ENCODE measurements around the gene MAPK8.

The MAPK8 gene

DNA sequence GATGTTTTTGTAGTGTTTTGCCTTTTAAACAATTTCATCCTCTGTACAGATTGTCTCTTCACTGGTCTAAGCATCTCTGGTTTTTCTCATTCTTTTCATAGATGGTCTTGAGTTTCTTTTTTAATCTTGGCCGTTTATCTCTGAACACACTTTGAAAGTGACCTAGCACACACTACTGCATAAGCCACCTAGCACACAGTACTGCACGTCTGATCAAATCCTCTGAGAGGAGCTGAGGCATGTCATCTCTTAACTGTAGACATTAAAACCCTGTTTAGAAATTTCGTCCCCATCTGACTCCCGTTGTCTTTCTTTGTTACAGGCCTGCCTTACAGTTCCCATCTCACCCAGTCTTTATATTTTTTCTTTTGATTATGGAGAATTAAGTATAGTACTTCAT lies 100.2 kb downstream of the MAPK8 start:
- H3K4me3 ChIP-seq (ENCODE audit: low read depth, low read length): no peak overlapping the region
- TF ChIP-seq ZNF747 (tag by site-specific recombination; IDR thresholded peaks at IDR 0.05): no peak
- CTCF ChIA-PET: interaction anchor here (0.7 to 1.0 kb wide), 2 partner anchors 250 to 1001 kb away, joined by 3 read pairs; no protein-coding TSS in a partner anchor
- no peak overlapping the region for H3K27ac ChIP-seq (ENCODE audit: extremely low read depth, low read depth, low read length)
- POLR2A ChIA-PET: no interaction called here
- no peaks in the 10 kb centered on the region for H3K4me1 ChIP-seq (ENCODE audit: control insufficient read depth, insufficient read depth, low read length)
- no peaks in the 10 kb centered on the region for H3K9me3 ChIP-seq (ENCODE audit: control insufficient read depth, insufficient read depth, low read depth, low read length)
- peaks cover 0 to 10% of the 10 kb centered on the region in 2 experiments; a peak in 1 of 3 replicates for H3K36me3 ChIP-seq (ENCODE audit: control insufficient read depth in 2 of 2, insufficient read depth in 1 of 2, low read length in 2 of 2)

- ChIA-PET CTCF (interaction anchor here (0.6 to 1.8 kb wide), 2 partner anchors 9 to 246 kb away, joined by 4 to 6 read pairs; no protein-coding TSS in a partner anchor), POLR2A (no interaction called here)
- no peaks in the 10 kb centered on the region for H3K9me3 ChIP-seq (ENCODE audit: control insufficient read depth, insufficient read depth, low read depth, low read length)
- H3K4me1 ChIP-seq (ENCODE audit: control insufficient read depth, insufficient read depth, low read length): no peaks in the 10 kb centered on the region
- peaks cover 0 to 14% of the 10 kb centered on the region in 2 experiments; a peak in 1 of 3 replicates for H3K36me3 ChIP-seq (ENCODE audit: control insufficient read depth in 2 of 2, insufficient read depth in 1 of 2, low read length in 2 of 2)
- TF ChIP-seq, protein P1, sequence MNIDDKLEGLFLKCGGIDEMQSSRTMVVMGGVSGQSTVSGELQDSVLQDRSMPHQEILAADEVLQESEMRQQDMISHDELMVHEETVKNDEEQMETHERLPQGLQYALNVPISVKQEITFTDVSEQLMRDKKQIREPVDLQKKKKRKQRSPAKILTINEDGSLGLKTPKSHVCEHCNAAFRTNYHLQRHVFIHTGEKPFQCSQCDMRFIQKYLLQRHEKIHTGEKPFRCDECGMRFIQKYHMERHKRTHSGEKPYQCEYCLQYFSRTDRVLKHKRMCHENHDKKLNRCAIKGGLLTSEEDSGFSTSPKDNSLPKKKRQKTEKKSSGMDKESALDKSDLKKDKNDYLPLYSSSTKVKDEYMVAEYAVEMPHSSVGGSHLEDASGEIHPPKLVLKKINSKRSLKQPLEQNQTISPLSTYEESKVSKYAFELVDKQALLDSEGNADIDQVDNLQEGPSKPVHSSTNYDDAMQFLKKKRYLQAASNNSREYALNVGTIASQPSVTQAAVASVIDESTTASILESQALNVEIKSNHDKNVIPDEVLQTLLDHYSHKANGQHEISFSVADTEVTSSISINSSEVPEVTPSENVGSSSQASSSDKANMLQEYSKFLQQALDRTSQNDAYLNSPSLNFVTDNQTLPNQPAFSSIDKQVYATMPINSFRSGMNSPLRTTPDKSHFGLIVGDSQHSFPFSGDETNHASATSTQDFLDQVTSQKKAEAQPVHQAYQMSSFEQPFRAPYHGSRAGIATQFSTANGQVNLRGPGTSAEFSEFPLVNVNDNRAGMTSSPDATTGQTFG (tag by site-specific recombination; IDR thresholded peaks at IDR 0.05; ENCODE audit: borderline replicate concordance): no peak
- TF ChIP-seq ZNF544 (tag by site-specific recombination; IDR thresholded peaks at IDR 0.05): no peak
- TF ChIP-seq ZNF610 (tag by site-specific recombination; IDR thresholded peaks at IDR 0.05; ENCODE audit: borderline replicate concordance): no peak
- TF ChIP-seq ZNF664 (tag by site-specific recombination; IDR thresholded peaks at IDR 0.05): no peak
- no peak for TF ChIP-seq ZNF114 (tag by site-specific recombination; IDR thresholded peaks at IDR 0.05)
- no peak for TF ChIP-seq FEZF1 (tag by site-specific recombination; IDR thresholded peaks at IDR 0.05)
- TF ChIP-seq ZFP3 (tag by site-specific recombination; IDR thresholded peaks at IDR 0.05; ENCODE audit: low read depth): no peak
- TF ChIP-seq HOXC10 (CRISPR knock-in tag; IDR thresholded peaks at IDR 0.05): no peak
- no peak for TF ChIP-seq ZNF184 (tag by site-specific recombination; IDR thresholded peaks at IDR 0.05)
- no peak for TF ChIP-seq ZSCAN5A (tag by site-specific recombination; IDR thresholded peaks at IDR 0.05)
- no peak for TF ChIP-seq MZF1 (tag by site-specific recombination; IDR thresholded peaks at IDR 0.05; ENCODE audit: borderline replicate concordance)
- TF ChIP-seq ZNF175 (tag by site-specific recombination; IDR thresholded peaks at IDR 0.05): no peak
- TF ChIP-seq, protein P2, sequence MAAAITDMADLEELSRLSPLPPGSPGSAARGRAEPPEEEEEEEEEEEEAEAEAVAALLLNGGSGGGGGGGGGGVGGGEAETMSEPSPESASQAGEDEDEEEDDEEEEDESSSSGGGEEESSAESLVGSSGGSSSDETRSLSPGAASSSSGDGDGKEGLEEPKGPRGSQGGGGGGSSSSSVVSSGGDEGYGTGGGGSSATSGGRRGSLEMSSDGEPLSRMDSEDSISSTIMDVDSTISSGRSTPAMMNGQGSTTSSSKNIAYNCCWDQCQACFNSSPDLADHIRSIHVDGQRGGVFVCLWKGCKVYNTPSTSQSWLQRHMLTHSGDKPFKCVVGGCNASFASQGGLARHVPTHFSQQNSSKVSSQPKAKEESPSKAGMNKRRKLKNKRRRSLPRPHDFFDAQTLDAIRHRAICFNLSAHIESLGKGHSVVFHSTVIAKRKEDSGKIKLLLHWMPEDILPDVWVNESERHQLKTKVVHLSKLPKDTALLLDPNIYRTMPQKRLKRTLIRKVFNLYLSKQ (tag by site-specific recombination; IDR thresholded peaks at IDR 0.05; ENCODE audit: borderline replicate concordance): no peak
- no peak overlapping the region for H3K27ac ChIP-seq (ENCODE audit: extremely low read depth, low read depth, low read length)
- H3K4me3 ChIP-seq (ENCODE audit: low read depth, low read length): no peak overlapping the region
Measured at GRCh38 chr10:48410503-48410902, 104.0 kb downstream of the MAPK8 start.

DNA sequence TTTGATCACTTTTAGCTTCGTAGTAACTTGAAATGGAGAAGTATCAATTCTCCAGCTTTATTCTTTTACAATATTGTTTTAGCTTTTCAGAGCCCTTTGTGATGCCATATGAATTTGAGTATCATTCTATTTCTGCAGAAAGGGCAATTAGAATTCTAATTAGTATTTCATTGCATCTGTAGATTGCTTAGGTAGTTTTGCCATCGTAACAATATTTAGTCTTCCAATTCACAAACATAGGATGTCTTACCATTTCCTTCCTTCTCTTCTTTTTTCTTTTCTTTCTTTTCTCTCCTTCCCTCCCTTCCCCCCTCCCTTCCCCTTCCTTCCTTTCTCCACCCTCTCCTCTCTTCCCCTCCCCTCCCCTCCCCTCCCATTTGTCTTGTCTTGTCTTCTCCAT lies 105.0 kb downstream of the MAPK8 start:
- Histone ChIP-seq H3K27ac (ENCODE audit: extremely low read depth, low read depth, low read length) (no peak overlapping the region), H3K4me3 (ENCODE audit: low read depth, low read length) (no peak overlapping the region), H3K36me3 (ENCODE audit: control insufficient read depth in 2 of 2, insufficient read depth in 1 of 2, low read length in 2 of 2) (peaks cover 0 to 14% of the 10 kb centered on the region in 2 experiments; a peak in 1 of 3 replicates), H3K9me3 (ENCODE audit: control insufficient read depth, insufficient read depth, low read depth, low read length) (no peaks in the 10 kb centered on the region), H3K4me1 (ENCODE audit: control insufficient read depth, insufficient read depth, low read length) (no peaks in the 10 kb centered on the region)
- POLR2A ChIA-PET: no interaction called here
- CTCF ChIA-PET: no interaction called here
- no peak for TF ChIP-seq REPIN1 (tag by site-specific recombination; IDR thresholded peaks at IDR 0.05; ENCODE audit: low read depth)
- TF ChIP-seq ZNF302 (tag by site-specific recombination; IDR thresholded peaks at IDR 0.05; ENCODE audit: low read depth): no peak
- TF ChIP-seq ZNF112 (tag by site-specific recombination; IDR thresholded peaks at IDR 0.05): no peak
- TF ChIP-seq HOXD13 (CRISPR knock-in tag; IDR thresholded peaks at IDR 0.05; ENCODE audit: borderline replicate concordance): no peak
- TF ChIP-seq ZNF426 (tag by site-specific recombination; IDR thresholded peaks at IDR 0.05): no peak
- no peak for TF ChIP-seq ZFP41 (tag by site-specific recombination; IDR thresholded peaks at IDR 0.05; ENCODE audit: borderline replicate concordance)
- TF ChIP-seq, protein P3, sequence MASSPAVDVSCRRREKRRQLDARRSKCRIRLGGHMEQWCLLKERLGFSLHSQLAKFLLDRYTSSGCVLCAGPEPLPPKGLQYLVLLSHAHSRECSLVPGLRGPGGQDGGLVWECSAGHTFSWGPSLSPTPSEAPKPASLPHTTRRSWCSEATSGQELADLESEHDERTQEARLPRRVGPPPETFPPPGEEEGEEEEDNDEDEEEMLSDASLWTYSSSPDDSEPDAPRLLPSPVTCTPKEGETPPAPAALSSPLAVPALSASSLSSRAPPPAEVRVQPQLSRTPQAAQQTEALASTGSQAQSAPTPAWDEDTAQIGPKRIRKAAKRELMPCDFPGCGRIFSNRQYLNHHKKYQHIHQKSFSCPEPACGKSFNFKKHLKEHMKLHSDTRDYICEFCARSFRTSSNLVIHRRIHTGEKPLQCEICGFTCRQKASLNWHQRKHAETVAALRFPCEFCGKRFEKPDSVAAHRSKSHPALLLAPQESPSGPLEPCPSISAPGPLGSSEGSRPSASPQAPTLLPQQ (tag by site-specific recombination; IDR thresholded peaks at IDR 0.05): no peak
- TF ChIP-seq ZBTB11 (tag by site-specific recombination; conservative IDR thresholded peaks at IDR 0.05; ENCODE audit: low read depth): no peak

Measured in HEK293 (cell line).